Measurements from ENCODE around the gene ILF2. TPM values are rescaled to one million over a fixed set of nuclear protein-coding genes. Genes with fewer than 3 reads are reported as not detected.

ILF2 gene
- total RNA-seq, 2 experiments from 2014 or later, result 211 to 215 TPM

DNA sequence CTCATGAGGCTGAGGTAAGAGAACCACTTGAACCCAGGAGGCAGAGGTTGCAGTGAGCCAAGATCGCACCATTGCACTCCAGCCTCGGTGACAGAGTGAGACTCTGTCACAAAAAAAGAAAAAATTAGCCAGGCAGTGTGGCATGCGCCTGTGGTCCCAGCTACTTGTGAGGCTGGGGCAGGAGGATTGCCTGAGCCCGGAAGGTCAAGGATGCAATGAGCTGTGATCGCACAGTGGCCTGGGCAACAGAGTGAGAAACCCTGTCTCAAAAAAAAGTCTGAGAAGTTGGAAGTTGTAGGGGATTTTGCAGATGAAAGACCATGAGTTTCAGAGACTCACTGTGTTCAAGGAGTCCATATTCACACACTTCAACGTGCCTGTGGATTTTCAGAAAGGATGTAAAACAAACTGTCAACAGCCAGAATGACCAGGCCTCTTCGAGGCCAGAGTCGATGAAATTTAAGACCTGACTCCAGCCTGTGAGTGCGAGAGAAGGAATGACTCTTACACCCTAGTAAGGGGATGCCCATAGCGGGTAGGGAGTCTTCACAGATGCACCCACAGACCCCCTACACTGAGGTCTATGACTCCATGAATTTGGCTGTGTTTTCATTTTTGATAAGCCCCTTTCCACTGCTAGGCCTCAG is 45.7 kb downstream of the ILF2 start:
- Mint-ChIP-seq H3K4me1 (ENCODE audit: low read depth) (peaks cover 11% of the 10 kb centered on the region), H3K36me3 (ENCODE audit: low read depth) (no peaks in the 10 kb centered on the region), H3K4me3 (no peak overlapping the region), H3K27ac (no peak overlapping the region), H3K27me3 (ENCODE audit: low read depth) (no peaks in the 10 kb centered on the region), H3K9me3 (ENCODE audit: insufficient read depth) (no peaks in the 10 kb centered on the region)
- CTCF ChIA-PET, result interaction anchor here (3.9 kb wide), 1 partner anchor 114 kb away, joined by 16 read pairs; no protein-coding TSS in a partner anchor
- ATAC-seq, result no peak
- POLR2A ChIA-PET, result interaction anchor here (1.1 kb wide), 1 partner anchor 8 kb away, joined by 4 read pairs; no protein-coding TSS in a partner anchor
- no peak for DNase-seq

- POLR2A ChIA-PET, result interaction anchor here (1.4 kb wide), 1 partner anchor 11 kb away, joined by 3 read pairs; no protein-coding TSS in a partner anchor
- no peak overlapping the region for H3K27ac Mint-ChIP-seq
- no peak overlapping the region for H3K4me3 Mint-ChIP-seq
- DNase-seq (no peak), ATAC-seq (no peak)
- CTCF ChIA-PET, result interaction anchor here (1.3 to 2.8 kb wide), 3 partner anchors 11 to 113 kb away, joined by 3 to 15 read pairs (median 4); partner anchors contain the start of gene CHTOP
- no peaks in the 10 kb centered on the region for H3K27me3 Mint-ChIP-seq (ENCODE audit: low read depth)
- H3K4me1 Mint-ChIP-seq (ENCODE audit: low read depth), result peaks cover 11% of the 10 kb centered on the region
- H3K9me3 Mint-ChIP-seq (ENCODE audit: insufficient read depth), result no peaks in the 10 kb centered on the region
- no peaks in the 10 kb centered on the region for H3K36me3 Mint-ChIP-seq (ENCODE audit: low read depth)
These were observed 47.7 kb downstream of the ILF2 start for GRCh38 chr1:153623101-153623500.

DNA sequence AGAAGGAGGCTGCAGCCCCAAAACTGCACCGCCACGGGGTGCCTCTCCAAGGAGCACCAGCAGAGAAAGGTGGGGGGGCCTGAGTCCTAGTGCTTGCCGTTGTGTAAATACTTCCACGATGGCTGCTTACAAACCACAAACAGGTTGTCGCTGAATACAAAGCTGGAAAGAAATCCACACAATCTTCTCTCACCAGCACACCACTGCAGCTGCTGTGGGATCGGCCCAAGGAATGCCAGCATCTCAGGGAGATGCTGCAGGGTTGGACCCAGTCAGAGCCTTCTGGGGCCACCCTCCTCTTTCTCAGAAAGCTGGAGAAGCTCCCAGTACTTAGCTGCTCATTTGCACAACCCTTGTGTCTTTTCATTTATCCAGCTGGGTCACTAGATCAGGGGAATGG is 51.6 kb downstream of the ILF2 start:
- POLR2A ChIA-PET, result interaction anchor here (2.7 kb wide), 1 partner anchor 14 kb away, joined by 9 read pairs; the partner anchor contains the start of gene CHTOP
- Mint-ChIP-seq H3K9me3 (ENCODE audit: insufficient read depth) (no peaks in the 10 kb centered on the region), H3K27ac (no peak overlapping the region), H3K4me3 (no peak overlapping the region), H3K36me3 (ENCODE audit: low read depth) (no peaks in the 10 kb centered on the region), H3K4me1 (ENCODE audit: low read depth) (peaks cover 9% of the 10 kb centered on the region), H3K27me3 (ENCODE audit: low read depth) (no peaks in the 10 kb centered on the region)
- no peak for DNase-seq
- ATAC-seq, result no peak
- CTCF ChIA-PET, result interaction anchor here (0.9 to 10.2 kb wide), 8 partner anchors 10 to 367 kb away, joined by 3 to 120 read pairs (median 36); partner anchors contain the start of genes CHTOP, RAB13, S100A1 and S100A13

- ATAC-seq (peak; percentile 98), DNase-seq (peak; percentile 86)
- Mint-ChIP-seq H3K4me1 (ENCODE audit: low read depth) (peaks cover 9% of the 10 kb centered on the region), H3K4me3 (no peak overlapping the region), H3K9me3 (ENCODE audit: insufficient read depth) (no peaks in the 10 kb centered on the region), H3K36me3 (ENCODE audit: low read depth) (no peaks in the 10 kb centered on the region), H3K27me3 (ENCODE audit: low read depth) (no peaks in the 10 kb centered on the region), H3K27ac (peak overlapping the region; percentile 30)
- POLR2A ChIA-PET, result interaction anchor here (2.7 kb wide), 1 partner anchor 16 kb away, joined by 9 read pairs; the partner anchor contains the start of gene CHTOP
- CTCF ChIA-PET, result interaction anchor here (0.6 to 10.2 kb wide), 26 partner anchors 10 to 369 kb away, joined by 3 to 120 read pairs (median 4); partner anchors contain the start of genes CHTOP, RAB13, S100A1 and S100A13
These were observed 53.1 kb downstream of the ILF2 start for GRCh38 chr1:153617663-153618062.

GRCh38 chr1:153616917-153617311 is 53.9 kb downstream of the ILF2 start:
- H3K27me3 Mint-ChIP-seq (ENCODE audit: low read depth), result no peaks in the 10 kb centered on the region
- no peak overlapping the region for H3K4me3 Mint-ChIP-seq
- no peaks in the 10 kb centered on the region for H3K36me3 Mint-ChIP-seq (ENCODE audit: low read depth)
- no peaks in the 10 kb centered on the region for H3K9me3 Mint-ChIP-seq (ENCODE audit: insufficient read depth)
- ChIA-PET POLR2A (interaction anchor here (0.7 kb wide), 1 partner anchor 8 kb away, joined by 4 read pairs; no protein-coding TSS in a partner anchor), CTCF (interaction anchor here (1.1 to 10.2 kb wide), 14 partner anchors 9 to 370 kb away, joined by 4 to 120 read pairs (median 6); partner anchors contain the start of genes CHTOP, RAB13, S100A1 and S100A13)
- no peak for ATAC-seq
- peaks cover 9% of the 10 kb centered on the region for H3K4me1 Mint-ChIP-seq (ENCODE audit: low read depth)
- no peak for DNase-seq
- peak overlapping the region; percentile 26 for H3K27ac Mint-ChIP-seq

DNA sequence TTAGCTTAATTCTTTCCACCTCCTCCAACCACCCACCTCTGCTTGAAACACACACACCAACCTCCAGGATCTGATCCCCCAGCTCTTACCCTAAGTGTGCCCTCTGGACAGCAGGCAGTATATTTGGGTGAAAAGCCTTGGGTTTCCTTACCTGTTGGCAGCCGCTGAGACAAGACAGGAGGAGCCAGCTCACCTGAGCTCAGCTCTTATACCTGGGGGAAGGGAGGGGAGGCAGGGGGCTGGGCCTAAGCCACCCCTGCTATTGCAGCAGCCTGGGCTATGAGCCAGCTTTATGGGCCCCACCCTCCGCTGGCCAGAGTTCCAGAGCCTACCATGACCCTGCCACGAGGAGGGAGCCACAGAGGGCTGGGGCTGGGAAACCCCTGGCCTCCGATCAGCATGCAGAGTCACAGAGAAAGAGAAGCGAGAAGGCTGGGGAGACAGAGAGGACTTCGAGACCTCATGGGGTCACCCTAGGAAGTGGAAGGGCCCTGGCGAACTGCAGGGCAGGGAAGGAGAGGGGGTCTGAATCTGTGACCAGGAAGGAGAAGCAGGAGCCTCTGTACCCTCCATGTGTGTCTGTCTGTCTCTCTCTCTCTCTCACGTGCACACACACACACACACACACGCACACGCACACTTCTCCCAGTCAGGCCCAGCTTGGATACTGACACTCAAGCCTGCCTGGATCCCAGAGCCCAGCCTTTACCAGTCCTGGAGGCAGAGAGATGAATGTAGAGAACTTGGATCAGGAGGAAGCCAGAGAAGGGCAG is 54.5 kb downstream of the ILF2 start, which contains the start of gene S100A14:
TSS of gene S100A14 (minus strand) at position 182 of the 773 bp plus-strand sequence. CDS start 467 bp downstream, outside the sequence.
- no peaks in the 10 kb centered on the region for H3K9me3 Mint-ChIP-seq (ENCODE audit: insufficient read depth)
- no peaks in the 10 kb centered on the region for H3K27me3 Mint-ChIP-seq (ENCODE audit: low read depth)
- no peak within 1 kb of the TSS for H3K4me3 Mint-ChIP-seq
- DNase-seq (no peak), ATAC-seq (no peak)
- ChIA-PET POLR2A (interaction anchor here (0.6 to 3.1 kb wide), 5 partner anchors 9 to 71 kb away, joined by 3 to 15 read pairs (median 3); partner anchors contain the start of genes CHTOP, S100A1 and S100A4), CTCF (interaction anchor here (0.8 to 10.2 kb wide), 11 partner anchors 10 to 370 kb away, joined by 3 to 120 read pairs (median 8); partner anchors contain the start of genes RAB13, S100A1, S100A13 and S100A6)
- H3K36me3 Mint-ChIP-seq (ENCODE audit: low read depth), result no peaks in the 10 kb centered on the region
- H3K4me1 Mint-ChIP-seq (ENCODE audit: low read depth), result peaks cover 9% of the 10 kb centered on the region
- H3K27ac Mint-ChIP-seq, result peak within 1 kb of the TSS; percentile 26

GRCh38 chr1:153615406-153615805 is 55.4 kb downstream of the ILF2 start:
- POLR2A ChIA-PET, result interaction anchor here (0.9 to 3.1 kb wide), 3 partner anchors 13 to 70 kb away, joined by 3 to 15 read pairs (median 3); partner anchors contain the start of genes CHTOP, S100A1 and S100A4
- no peak for DNase-seq

DNA sequence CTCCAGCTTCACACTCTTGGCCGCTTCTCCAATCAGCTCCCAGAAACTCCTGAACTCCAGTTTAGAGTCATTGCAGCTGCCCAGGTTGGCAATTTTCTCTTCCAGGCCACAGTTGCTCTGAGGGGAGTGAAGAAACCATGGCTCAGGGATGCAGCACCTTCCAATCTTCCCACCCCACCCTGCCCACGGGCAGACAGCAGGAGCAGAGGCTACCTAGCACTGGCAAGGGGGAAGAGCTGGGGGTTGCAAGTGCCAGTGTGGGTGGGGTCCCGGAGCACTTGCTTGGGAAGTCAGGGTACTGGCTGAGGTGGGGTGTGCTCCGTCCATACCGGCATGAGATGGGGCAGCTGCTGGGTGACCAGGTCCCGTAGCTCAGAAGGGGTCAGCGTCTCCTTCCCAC is 55.9 kb downstream of the ILF2 start:
- no peaks in the 10 kb centered on the region for H3K27me3 Mint-ChIP-seq (ENCODE audit: low read depth)
- CTCF ChIA-PET, result interaction anchor here (0.9 to 10.2 kb wide), 7 partner anchors 10 to 105 kb away, joined by 6 to 120 read pairs (median 9); partner anchors contain the start of genes S100A13 and S100A6
- no peaks in the 10 kb centered on the region for H3K36me3 Mint-ChIP-seq (ENCODE audit: low read depth)
- no peak overlapping the region for H3K4me3 Mint-ChIP-seq
- ATAC-seq, result no peak
- no peak for DNase-seq
- H3K27ac Mint-ChIP-seq, result no peak overlapping the region
- no peaks in the 10 kb centered on the region for H3K9me3 Mint-ChIP-seq (ENCODE audit: insufficient read depth)
- POLR2A ChIA-PET, result interaction anchor here (3.1 kb wide), 1 partner anchor 19 kb away, joined by 15 read pairs; the partner anchor contains the start of gene CHTOP
- peaks cover 9% of the 10 kb centered on the region for H3K4me1 Mint-ChIP-seq (ENCODE audit: low read depth)

More at GRCh38 chr1:153615406-153615805, 55.4 kb downstream of the ILF2 start:
- H3K4me1 Mint-ChIP-seq (ENCODE audit: low read depth), result peaks cover 9% of the 10 kb centered on the region
- no peaks in the 10 kb centered on the region for H3K27me3 Mint-ChIP-seq (ENCODE audit: low read depth)
- H3K36me3 Mint-ChIP-seq (ENCODE audit: low read depth), result no peaks in the 10 kb centered on the region
- H3K9me3 Mint-ChIP-seq (ENCODE audit: insufficient read depth), result no peaks in the 10 kb centered on the region
- CTCF ChIA-PET, result interaction anchor here (0.8 to 10.2 kb wide), 8 partner anchors 9 to 106 kb away, joined by 3 to 120 read pairs (median 8); partner anchors contain the start of genes S100A13 and S100A6
- ATAC-seq, result no peak
- H3K4me3 Mint-ChIP-seq, result no peak overlapping the region
- no peak overlapping the region for H3K27ac Mint-ChIP-seq

- DNase-seq (no peak), ATAC-seq (no peak)
- POLR2A ChIA-PET, result interaction anchor here (3.1 kb wide), 1 partner anchor 20 kb away, joined by 15 read pairs; the partner anchor contains the start of gene CHTOP
- CTCF ChIA-PET, result interaction anchor here (0.9 to 10.2 kb wide), 6 partner anchors 10 to 105 kb away, joined by 6 to 120 read pairs (median 8); partner anchors contain the start of gene S100A13
- H3K4me3 Mint-ChIP-seq, result no peak overlapping the region
- peaks cover 9% of the 10 kb centered on the region for H3K4me1 Mint-ChIP-seq (ENCODE audit: low read depth)
- no peaks in the 10 kb centered on the region for H3K9me3 Mint-ChIP-seq (ENCODE audit: insufficient read depth)
- no peaks in the 10 kb centered on the region for H3K27me3 Mint-ChIP-seq (ENCODE audit: low read depth)
- H3K27ac Mint-ChIP-seq, result no peak overlapping the region
- H3K36me3 Mint-ChIP-seq (ENCODE audit: low read depth), result no peaks in the 10 kb centered on the region
These were observed 56.4 kb downstream of the ILF2 start for GRCh38 chr1:153614189-153614900.

DNA sequence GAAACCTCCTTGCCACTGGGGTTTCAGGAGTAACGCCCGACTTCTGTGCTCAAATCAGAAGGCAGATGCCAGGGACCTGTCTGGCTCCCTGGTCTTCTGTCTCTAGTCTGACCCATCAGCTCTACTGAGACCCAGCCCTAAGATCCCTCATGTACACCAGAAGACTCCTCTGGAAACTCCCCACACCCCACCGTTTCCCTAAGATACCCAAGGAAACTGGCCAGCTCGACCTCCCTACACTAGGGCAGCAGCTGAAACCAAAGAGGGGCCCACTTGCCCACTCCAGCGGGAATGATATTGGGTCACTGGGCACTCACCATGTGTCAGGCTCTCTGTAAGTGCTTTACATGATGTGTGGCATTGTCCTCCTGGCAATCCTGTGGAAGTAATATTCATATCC is 57.4 kb downstream of the ILF2 start:
- DNase-seq, result no peak
- Mint-ChIP-seq H3K36me3 (ENCODE audit: low read depth) (no peaks in the 10 kb centered on the region), H3K4me1 (ENCODE audit: low read depth) (peaks cover 9% of the 10 kb centered on the region), H3K27ac (no peak overlapping the region), H3K27me3 (ENCODE audit: low read depth) (no peaks in the 10 kb centered on the region), H3K9me3 (ENCODE audit: insufficient read depth) (no peaks in the 10 kb centered on the region), H3K4me3 (no peak overlapping the region)
- ChIA-PET POLR2A (interaction anchor here (3.1 kb wide), 1 partner anchor 21 kb away, joined by 15 read pairs; the partner anchor contains the start of gene CHTOP), CTCF (interaction anchor here (0.9 to 10.2 kb wide), 3 partner anchors 14 to 81 kb away, joined by 3 to 115 read pairs (median 4); partner anchors contain the start of gene S100A13)
- ATAC-seq, result no peak
